GM19043 (cell line): ENCODE results near the gene AIP.

ENCODE experiments used
- ATAC-seq: cut with Tn5 transposase; IDR thresholded peaks from one replicate; pipeline ENCODE4 v1.9.1; 2021; ENCODE audit warnings: low read depth; ENCODE audit not compliant: unreplicated experiment

AIP gene

DNA sequence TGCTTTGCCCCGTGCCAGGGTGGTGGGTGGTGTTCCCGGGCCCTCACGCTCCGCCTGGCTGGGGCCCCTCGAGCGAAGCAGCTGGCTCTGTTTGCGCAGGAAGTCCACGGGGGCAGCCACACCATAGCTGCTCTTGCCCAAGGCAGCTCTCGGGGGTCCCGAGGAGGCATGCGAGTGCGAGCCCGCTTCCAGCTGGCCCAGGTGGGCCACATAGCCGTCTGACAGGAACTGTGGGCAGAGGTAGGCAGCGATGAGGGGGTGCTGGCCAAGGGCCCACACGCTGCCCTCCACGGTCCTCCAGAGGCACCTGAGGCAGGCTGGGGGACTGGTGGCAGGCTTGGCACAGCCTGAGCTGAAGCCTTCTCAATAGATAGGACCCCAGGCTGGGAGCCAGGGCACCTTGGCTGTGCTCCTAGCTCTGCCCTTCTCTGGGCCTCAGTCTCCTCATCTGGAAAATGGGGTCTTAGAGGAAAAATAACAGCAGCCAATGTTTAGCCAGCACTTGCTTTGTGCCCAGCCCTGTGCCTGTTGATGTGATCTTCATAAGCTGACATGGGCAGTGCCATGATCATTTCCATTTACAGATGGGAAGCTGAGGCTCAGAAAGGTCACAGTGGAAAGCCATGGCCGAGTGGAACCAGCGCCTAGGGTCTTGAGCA lies 9.4 kb downstream of the AIP start:
- no peak for ATAC-seq

DNA sequence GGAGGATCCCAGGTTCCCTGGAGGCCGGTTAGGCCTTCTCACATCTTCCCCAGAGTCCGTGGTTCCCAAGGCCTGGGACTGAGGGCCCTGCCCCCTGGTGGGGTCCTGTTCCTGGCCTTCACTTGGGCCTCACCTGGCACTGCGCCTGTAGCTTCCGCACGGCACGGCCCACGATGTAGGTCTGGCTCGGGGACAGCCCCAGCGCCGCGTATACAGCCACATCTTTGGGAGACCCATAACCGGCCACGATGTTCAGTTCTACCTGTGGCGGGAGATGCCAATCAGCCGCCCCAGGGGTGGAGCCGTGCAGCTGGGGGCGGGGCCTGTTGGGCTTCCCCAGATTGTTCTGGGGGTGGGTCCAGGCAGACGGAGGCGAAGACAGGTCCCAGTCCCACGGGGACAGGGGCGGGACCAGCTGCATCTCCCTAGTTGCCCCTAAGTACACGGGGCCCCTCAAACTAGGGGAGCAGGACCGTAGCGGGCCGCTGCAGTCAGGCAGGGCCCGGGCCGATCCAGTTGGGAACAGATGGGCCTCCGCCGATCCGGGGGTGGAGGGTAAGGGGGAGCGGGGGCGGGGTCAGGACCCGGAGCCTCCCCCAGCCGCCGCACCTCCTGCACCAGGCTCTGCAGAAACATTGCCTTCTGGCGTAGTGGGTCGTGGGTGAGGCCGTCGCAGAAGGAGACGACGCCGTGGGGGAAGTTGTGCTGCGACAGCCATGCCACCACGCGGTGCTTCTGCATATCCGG lies 10.1 kb downstream of the AIP start:
- no peak for ATAC-seq

DNA sequence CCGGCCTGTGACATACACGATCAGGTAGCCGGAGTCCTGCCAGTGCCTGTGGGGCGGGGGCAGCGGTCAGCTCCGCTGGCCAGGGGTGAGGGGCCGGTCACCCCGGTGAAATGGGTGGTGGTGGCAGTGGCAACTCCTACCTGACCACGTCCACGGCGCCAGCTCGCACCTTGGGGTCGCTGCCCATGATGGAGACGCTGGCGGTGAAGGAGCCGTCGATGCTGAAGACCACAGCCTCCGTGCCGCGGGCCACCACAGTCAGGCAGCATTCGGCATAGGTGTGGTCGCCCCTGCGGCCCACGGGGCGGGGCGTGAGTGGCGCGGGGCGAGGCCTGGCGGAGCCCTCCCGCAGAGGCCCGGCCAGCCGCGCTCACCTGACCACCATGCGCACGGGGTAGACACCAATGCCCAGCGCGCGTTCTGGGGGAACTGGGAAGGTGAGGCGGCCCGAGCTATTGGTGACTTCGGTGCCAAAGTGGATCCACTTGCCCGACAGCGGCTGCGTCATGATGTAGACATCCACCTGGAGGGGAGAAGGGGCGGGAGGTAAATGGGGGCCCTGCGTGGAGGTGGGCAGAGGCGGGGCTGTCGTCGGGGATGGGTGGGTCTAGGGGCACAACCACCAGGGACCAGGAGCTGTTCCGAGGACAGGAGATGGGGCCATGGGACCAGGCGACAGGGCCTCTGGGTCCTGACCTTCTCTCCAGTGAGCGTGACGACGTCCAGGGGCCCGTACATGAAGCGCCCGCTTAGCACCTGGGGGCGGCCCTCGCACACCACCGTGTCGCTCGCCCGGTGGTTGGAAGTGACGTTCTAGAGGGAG lies 10.9 kb downstream of the AIP start:
- no peak for ATAC-seq

DNA sequence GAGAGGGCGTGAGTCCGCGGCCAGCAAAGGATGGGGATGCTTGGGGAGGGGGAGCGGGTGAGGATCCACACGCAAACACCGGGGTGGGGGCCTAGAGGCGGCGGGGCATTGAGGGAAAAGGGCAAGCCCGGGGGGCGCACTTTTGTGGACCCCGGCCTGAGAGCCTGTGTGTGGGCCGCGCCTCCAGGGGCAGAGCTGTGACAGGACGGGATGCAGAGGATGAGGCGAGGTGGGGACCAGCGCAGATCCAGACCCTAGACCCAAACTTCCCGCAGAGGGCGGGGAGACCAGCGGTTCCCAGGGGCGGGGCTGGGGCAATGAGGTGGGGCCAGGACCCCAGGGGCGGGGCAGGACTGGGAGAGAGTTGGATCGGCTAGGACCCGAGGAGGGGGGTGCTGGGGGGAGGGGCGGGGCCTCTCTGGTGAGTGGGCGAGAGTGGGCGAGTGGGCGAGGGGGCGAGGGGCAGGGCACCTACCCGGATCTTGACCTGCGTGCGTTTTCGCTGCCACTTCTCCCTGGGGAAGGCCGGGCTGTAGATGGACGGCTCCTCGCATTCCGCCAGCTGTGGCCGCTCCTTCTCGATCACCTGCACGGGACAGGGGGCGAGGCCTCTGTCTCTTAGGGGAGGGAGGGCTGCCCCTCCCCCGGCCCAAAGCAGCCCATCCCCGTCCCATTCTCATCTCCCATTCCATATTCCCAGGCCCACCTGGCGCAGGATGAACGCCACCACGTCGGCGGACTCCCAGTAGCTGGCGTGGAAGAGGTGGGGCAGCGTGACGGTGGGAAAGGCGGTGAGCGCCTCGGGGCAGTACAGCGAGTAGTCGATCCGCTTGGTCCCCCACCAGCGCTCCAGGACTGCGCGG lies 11.8 kb downstream of the AIP start:
- ATAC-seq, result no peak

DNA sequence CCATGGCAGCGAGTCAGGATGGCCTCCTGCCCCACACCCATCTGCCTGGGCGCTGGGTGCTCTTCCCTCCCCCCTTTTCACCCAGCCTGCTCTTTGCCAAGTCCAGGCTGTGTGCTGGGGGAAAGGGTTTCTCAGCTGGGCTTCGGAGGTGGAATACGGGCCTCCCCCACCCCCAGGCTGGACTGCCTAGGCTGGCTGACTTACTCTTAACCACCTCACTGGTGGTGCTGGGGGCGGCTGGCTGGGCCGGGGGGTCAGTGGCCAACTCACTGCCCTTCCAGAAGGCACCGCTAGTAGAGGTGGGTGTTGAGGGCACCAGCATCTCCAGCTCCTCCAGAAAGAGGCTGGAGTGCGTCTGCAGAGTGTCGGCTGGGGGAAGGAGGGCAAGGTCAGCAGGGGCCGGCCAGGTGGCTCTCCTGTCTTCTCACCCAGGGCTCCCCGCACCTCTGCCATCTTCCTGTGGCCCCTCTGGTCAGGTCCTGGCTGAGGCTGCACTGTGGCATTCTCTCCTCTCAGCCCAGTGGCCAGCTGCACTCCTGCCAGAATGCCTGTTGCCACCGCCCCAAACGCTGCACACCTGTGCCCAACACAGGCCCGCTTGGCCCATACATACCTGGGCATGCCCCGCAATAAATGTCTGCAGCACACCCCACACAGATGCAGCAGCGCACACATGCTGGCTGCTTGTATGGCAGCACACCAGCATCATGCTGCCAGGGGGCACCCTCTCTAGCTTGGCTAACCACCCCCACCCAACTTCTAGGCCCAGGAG lies 12.6 kb downstream of the AIP start:
- no peak for ATAC-seq

DNA sequence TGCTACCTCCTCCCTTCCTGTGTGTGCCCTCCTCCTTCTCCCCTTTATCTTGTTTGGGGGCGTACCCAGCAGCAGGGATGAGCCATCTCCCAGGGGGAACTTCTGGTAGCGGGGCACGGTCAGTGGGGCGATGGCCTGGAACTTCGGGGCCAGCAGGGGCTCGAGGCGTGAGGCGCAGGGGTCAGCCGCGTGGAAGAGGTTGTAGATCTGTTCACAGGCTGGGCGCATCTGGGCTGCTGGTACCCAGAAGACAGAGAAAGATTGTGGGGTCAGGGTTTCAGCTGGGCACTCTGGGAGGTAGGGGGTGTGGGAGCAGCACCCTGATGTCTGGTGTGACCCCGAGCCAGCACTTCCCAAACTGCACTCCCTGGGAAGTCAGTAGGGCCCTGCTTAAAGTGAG lies 13.3 kb downstream of the AIP start:
- ATAC-seq, result no peak

DNA sequence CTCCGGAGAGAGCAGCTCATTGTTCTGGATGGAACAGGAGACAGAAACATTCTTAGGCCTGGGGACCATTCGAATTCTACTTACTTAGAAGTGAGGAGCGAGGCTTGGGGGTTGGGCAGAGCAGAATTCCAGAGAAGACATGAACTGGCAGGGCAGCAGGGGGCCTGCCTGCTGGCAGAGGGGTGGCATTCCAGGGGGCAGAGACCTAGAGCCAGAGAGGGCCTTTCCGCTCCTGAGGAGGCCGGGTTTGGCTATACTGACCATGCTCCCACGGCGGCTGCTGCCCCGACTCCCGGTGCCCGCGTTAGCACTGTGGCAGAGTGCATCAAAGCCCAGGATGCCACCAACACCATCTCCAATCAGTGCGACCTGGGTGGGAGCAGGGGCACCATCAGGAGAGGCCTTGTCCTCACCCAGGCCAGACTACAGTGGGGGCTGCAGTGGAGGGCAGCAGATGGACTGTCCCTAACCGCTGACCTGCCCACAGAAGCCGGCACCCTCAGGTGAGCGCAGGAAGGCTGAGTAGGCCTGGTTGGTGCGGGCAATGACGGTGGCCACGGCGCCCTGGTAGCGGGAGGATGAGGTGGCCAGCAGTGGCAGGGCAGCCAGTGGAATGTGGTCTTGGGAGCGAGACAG lies 14.9 kb downstream of the AIP start:
- no peak for ATAC-seq

DNA sequence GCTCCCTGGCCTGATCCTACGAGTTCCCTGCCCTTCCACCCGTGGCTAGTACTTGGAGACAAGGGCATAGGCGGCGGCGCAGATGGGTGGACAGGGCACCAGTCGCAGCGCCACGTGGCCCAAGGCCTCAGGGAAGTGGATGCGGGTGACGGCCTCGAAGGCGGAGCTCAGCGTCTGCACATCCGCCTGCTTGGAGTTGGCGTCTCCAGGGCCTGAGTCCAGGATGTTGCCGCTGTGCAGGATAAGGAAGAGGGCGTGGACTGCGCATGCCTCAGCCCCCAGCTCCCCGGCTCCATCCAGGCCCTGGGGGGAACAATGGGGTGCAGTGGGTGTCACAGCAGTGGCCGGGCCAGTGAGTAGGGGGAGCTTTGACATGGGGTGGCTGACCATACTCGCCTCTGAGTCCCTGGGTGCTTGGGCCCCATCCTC lies 15.7 kb downstream of the AIP start:
- no peak for ATAC-seq

DNA sequence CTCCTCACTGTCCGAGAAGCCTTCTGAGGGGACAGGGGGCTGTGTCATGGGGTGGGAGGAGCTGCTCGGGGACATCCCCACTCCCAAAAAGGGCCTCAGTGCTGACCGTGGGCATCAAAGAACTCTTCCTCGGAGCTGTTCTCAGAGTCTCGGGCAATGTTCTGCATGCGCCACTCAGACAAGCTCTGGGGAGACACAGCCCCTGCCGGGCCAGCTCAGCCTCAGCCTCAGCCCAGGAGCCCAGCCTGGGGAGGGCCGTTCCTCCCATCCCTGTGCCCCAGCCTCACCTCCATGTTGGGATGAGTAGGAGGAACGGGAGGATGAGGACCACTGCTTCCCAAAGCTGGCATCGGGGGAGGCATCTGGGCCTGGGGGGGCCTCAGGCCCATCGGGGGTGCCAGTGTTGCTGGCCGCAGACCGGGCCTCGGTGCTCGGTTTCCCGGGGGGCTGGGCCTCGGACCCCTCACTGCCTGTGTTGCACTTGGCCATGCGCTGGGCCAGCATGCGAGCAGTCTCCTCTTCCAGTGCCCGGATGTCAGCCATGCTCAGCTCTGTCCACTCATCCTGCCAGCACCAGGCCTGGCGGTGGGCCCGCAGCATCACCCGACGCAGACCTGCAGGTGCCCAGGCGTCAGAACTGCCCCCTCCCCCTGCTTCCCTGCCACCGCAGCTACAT lies 17.1 kb downstream of the AIP start:
- no peak for ATAC-seq

DNA sequence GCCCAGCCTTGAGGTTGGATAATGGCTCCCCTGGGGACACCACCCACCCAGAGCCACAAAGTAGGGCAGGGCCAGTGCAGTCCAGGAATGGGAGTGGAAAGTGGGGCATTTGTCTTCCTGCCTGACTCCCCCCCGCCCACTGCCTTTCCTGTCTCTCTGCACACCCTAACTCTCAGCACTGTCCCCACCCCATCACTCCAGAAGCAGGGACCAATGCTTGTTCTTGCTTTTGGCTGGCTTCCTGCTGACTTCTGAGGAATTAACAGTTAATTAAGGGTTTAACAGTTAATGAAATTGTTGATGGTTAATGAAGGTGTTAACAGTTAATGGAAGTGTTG lies 17.6 kb downstream of the AIP start:
- ATAC-seq, result no peak

DNA sequence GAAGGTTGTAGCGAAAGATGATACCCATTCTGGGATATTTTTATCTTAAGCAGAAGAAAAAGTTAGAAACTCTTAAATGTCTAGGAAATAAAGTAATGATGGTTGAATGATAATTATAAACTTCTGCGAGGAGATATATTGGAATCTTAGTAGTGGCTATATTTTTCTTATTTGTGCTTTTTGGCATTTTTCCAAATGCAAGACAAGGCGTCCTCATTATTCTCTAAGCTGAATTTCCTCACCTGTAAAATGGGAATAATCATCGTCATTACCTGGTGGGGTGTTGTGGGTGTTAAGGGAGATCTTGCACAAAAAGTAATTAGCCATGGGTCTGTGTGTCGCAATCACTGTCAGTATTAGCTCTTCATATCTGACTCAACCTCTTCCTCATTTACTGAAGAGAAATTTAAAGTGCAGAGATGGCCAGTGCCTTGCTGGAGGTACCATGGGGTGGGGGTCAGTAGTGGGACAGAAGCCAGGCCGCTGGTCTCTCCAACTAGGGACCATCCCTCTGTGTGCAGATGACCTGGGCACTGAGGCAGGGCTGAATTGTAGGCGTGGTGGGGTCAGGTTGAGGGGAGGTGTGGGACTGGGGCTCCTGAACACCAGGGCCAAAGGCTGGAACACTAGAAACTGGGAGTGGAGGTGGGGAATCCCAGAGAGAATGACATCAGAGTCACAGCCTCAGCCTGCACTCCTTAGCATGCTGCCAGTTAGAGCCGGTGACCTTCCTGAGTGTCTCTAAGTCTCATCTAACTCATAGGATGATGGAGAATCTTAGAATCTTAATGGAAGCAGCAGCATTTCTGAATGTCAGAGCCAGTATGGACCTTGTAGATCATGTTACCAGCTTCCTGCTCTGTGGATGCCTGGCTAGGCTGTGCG lies 18.2 kb downstream of the AIP start:
- ATAC-seq, result no peak

DNA sequence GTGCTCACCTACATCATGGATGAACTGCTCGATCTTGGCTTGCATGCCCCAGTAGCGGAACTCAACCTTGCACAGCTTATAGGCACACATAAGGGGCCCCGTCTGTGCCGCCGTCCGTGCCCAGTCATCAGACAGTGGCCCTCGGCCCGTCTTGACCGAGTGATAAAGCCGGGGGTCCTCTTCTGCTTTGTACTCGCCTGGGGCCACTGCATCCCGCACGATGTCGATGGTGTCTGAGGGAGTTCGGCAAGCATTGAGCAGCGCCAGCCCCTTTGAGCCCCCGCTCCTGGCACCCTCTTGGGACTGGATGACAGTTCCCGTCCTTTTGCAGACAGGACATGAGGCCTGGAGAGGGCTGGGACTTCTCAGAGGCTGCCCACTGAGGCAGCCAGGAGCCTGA lies 19.0 kb downstream of the AIP start:
- ATAC-seq, result no peak

DNA sequence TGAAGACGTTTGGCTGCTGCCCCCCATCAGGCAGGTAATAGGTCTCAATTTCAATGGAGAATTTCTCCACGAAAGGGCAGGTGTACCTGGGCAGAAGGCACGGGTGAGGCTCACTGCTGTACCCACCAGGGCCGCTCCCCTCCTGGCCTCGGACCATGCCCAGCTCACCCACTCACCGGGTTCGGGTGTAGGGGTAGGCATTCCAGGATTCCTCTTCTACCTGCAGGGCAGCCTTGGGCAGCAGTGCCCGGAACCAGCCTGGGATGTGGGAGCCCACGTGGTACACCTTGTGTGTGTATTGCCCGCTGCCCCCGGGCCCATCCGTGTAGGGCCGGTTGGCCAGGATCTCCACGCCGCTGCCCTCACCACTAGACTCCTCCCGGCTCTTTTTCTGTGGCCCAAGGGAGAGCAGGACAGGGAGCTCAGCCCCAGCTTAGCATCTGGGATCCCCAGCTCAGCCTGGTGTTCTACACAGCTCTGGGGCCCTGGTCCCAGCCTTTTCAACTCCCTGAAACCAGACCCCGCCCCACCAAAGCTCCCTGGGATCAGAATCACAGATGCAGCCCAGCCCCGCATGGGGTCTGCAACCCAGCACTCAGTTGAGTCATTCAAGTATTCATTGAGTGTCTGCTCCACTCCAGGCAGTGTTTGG lies 19.6 kb downstream of the AIP start:
- no peak for ATAC-seq

DNA sequence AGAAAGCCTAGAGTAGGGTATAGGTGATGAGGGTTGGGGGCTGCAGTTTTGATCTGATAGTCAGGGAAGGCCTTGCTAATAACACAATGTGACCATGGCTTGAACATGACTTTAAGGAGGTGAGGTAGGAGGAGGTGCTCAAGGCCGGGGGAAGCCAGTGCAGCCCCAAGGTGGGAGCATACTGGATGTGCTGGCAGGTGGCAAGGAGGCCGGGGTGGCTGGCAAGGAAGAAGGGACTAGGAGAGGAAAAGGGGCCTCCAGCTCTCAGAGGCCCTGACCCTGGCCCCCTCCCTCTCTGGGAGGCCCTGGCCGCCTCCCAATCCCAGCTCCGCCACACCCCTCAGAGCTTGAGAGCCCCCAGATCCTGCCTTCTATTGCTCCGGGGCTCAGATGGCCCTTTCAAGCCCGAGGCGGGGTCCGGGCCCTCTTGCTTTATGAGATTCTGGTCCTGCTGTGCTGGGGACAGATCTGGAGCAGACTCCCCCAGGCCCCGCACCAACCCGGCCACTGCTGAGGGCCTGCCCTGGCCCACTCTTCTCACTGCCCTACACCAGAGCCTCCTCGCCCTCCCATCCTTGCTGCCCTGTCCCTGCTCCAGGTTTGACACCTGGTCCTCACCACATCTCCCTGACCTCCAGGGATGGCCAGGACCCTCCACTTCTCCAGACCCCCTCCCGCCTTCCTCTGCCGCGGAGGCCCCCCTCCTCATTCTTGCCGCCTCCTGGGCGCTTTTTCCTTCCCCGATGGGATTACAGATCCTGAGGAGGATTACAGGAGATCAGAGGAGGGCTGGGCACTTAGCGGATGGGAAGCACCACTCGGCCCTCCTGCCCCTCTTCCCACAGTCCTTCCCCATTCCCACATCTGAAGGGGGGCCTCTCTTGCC lies 20.5 kb downstream of the AIP start:
- no peak for ATAC-seq

DNA sequence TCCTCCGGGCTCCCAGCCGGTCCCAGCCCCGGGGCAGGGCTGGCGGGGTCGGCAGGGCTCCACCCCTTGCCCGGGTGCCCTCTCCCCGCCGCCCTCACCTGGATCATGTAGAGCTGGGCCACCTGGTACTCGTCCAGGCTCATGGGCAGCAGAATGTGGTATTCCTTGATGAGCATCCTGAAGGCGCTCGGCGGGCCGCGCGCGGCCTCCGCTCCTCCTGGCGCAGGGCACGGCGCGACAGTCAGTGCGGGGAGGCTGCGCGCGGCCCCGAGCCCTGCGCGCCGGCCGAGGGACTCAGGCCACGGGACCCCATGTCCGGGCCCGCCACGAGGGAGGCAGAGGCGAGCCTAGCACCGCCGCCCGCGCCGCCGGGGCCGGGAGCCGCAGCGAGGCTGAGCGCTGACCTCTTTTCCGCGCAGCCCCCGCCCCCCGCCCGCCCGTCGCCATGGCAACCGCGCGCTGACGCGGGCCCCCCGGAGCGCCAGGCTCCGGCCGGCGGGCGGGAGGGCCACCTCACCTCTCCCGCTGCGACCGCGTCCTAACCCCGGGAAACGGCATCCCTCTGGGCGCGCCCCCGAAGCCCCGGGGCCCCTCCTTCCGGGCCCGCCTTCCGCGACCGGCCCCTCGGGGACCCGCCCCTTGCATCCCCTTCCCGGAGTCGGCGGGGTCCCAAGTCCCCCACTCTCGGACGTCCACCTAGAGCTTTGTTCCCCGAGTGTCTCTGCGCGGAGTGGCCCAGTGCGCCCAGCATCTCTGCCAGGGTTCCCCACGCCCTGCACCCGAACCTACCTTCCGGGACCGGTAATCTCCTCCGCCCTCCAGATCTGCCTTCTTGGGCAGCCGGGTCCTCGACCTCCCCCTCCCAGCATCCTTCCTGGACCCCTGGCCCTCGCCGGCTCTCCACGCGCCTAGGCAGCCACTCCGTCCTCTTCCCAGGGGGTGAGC lies 21.5 kb downstream of the AIP start:
- no peak for ATAC-seq
